ENCODE results near the gene PPP1R14B. TPM values are rescaled to one million over a fixed set of nuclear protein-coding genes. Genes with fewer than 3 reads are reported as not detected.
A peak's percentile ranks its signal among the peaks of the same experiment; 100 is the strongest.

PPP1R14B gene, protein sequence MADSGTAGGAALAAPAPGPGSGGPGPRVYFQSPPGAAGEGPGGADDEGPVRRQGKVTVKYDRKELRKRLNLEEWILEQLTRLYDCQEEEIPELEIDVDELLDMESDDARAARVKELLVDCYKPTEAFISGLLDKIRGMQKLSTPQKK
- 100 to 1,000 TPM; 238 to 242 TPM for total RNA-seq

DNA sequence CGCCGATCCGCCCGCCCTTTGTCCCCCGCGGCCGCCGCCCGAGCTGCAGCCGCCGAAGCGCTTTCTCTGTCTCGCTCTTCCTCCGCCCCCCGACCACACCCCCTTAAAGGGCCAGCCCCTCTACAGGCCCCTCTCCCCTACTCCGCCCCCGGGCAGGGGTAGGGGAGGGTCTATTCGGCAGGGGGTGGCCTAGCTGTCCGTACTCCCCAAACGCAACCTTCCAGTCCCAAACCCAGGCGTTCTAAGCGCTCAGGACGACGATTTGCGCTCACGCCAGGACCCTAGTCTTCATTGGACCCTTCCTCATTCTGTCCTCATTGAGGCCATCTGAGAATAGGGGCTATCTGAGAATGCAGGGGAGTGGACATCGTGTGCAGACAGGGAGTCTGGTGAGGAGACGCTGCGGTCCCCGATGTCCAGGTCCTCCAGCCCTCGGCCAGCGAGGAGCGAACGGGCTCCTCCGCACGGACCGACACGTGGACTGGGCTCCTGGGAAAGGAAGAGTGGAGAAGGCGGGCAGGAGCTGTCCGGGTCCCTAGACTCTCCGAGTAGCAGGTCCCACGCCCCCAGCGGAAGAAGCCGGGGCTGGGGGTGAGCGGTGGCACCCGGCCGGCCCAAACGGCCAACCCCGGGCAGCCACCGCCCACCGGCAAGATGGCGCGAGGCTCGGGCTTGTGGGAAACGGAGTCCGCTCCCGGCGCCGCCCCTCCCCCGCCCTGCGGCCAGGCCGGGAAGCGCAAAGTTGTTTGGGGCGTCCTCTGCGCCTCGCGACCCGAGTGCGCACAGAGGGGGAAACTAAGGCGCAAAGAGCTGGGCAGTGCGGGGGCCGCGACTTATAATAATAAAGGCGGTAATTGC is at the start of gene PPP1R14B:
Gene PPP1R14B, minus strand, starts transcription at position 73 of the 858 bp plus-strand sequence. CDS start 270 bp downstream, outside the sequence.
- intact Hi-C loops (cut with micrococcal nuclease): loop anchor here (1.0 to 10.0 kb wide), 3 partner anchors 23 to 868 kb away; partner anchors contain the start of genes TM7SF2 and ZNHIT2
- Mint-ChIP-seq H3K9me3 (no peaks in the 10 kb centered on the region), H3K27ac (peak within 1 kb of the TSS; percentile 90), H3K4me3 (peak within 1 kb of the TSS; percentile 91), H3K27me3 (no peaks in the 10 kb centered on the region), H3K4me1 (ENCODE audit: low read depth) (peaks cover 36% of the 10 kb centered on the region), H3K36me3 (peaks cover 10% of the 10 kb centered on the region)
- POLR2A ChIA-PET: interaction anchor here (0.6 to 3.0 kb wide), 11 partner anchors 13 to 1365 kb away, joined by 3 to 22 read pairs (median 6); partner anchors contain the start of genes BAD, CCDC88B, ESRRA and FERMT3
- CTCF ChIA-PET: interaction anchor here (0.6 to 5.0 kb wide), 8 partner anchors 16 to 85 kb away, joined by 3 to 28 read pairs (median 5); partner anchors contain the start of genes CATSPERZ and ESRRA
- peak; percentile 88 for DNase-seq

DNA sequence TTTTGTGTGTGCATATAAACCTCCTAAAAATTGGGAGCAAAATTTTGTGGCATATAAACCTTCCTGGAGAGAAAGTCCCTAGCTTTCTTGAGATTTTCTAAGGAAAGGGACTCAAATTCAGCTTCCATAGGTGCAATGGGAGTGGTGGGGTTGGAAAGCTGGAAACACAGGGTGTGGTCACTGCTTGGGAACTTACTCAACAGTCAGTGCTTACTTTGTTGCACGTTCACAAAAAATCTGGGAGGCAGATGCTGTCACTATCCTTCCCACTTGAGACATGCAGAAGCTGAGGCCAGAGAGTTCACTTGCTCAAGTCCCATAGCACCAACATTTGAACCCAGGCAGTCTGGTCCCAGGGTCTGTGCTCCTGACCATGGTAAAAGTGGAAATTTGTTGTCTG is 49.5 kb upstream of the PPP1R14B start:
- Mint-ChIP-seq H3K9me3 (no peaks in the 10 kb centered on the region), H3K27ac (no peak overlapping the region), H3K36me3 (no peaks in the 10 kb centered on the region), H3K4me1 (ENCODE audit: low read depth) (peaks cover 22% of the 10 kb centered on the region), H3K27me3 (peaks cover 74% of the 10 kb centered on the region), H3K4me3 (no peak overlapping the region)
- ChIA-PET POLR2A (no interaction called here), CTCF (no interaction called here)
- intact Hi-C loops (cut with micrococcal nuclease): no loop called here
- no peak for DNase-seq

DNA sequence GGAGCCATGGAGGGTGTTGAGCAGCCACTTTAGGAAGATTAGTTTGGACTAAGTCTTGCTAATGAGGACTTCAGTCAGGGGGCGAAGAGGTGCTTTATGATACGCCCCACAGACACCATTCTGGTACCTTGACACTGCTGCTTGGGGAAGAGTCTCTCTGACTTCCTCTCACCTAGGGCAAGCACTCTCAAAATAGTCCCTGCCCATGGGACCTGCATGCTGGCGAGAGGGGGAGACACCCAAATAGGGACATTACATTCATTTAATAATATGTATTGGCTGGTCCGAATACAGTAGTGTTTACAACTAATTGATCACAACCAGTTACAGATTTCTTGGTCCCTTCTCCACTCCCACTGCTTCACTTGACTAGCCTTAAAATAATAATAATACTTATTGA is 49.0 kb upstream of the PPP1R14B start:
- intact Hi-C loops (cut with micrococcal nuclease): no loop called here
- no peak overlapping the region for H3K27ac Mint-ChIP-seq
- H3K27me3 Mint-ChIP-seq: peaks cover 76% of the 10 kb centered on the region
- CTCF ChIA-PET: interaction anchor here (0.9 to 7.9 kb wide), 2 partner anchors 7 to 24 kb away, joined by 3 to 74 read pairs; partner anchors contain the start of genes CATSPERZ and ESRRA
- H3K9me3 Mint-ChIP-seq: no peaks in the 10 kb centered on the region
- POLR2A ChIA-PET: no interaction called here
- peaks cover 20% of the 10 kb centered on the region for H3K4me1 Mint-ChIP-seq (ENCODE audit: low read depth)
- H3K4me3 Mint-ChIP-seq: no peak overlapping the region
- no peak for DNase-seq
- no peaks in the 10 kb centered on the region for H3K36me3 Mint-ChIP-seq

DNA sequence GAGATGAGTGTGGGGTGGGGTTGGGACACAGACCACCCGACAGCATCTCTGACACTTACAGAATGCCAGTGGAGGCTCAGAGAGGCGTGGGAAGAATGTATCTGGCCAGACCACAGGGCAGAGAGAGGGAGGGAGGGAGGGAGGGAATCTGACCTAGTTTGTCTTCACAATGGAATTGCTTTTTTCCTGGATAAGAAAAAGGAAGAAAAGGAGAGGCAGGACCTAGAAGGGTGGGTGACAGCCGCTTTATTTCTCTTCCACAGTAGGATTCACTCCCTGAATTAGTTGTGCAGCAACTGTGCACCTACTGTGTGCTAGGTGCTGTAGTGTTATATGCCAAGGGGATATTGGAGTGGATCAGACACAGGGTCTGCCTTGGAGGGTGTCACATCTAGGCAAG is 48.0 kb upstream of the PPP1R14B start:
- POLR2A ChIA-PET: no interaction called here
- H3K9me3 Mint-ChIP-seq: no peaks in the 10 kb centered on the region
- intact Hi-C loops (cut with micrococcal nuclease): no loop called here

DNA sequence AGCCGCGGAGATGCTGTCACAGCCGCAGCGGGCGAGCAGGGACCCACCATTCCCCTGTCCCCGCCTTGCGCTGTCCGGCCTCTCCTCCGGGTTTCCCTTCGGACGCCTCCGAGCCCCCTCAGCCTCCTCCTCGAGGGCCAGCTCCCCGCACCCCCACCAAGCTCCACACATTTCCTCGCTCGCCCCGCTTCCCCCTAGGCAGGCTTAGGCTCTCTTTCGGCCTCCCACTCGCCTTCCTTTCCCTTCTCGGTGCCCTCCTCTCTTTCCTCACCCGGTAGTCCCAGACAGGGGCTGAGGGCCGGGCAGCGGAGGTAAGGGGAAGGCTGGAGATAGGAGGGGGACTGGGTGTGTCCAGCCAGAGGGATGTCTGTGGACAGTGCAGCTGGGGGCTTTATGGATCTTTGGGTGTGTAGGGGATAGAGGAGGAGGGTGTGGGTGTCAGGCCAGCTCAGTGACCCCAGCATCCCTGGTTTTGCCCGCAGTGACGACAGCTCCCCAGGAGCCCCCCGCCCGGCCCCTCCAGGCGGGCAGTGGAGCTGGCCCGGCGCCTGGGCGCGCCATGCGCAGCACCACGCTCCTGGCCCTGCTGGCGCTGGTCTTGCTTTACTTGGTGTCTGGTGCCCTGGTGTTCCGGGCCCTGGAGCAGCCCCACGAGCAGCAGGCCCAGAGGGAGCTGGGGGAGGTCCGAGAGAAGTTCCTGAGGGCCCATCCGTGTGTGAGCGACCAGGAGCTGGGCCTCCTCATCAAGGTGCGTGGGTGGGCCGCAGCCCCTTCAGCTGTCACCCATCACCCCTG is 45.9 kb upstream of the PPP1R14B start:
- Mint-ChIP-seq H3K27ac (no peak overlapping the region), H3K4me3 (no peak overlapping the region), H3K9me3 (no peaks in the 10 kb centered on the region), H3K27me3 (peaks cover 54% of the 10 kb centered on the region), H3K36me3 (no peaks in the 10 kb centered on the region), H3K4me1 (ENCODE audit: low read depth) (peaks cover 10% of the 10 kb centered on the region)
- CTCF ChIA-PET: interaction anchor here (1.4 to 7.9 kb wide), 2 partner anchors 10 to 39 kb away, joined by 3 to 74 read pairs; partner anchors contain the start of genes CATSPERZ and ESRRA
- no peak for DNase-seq
- POLR2A ChIA-PET: interaction anchor here (0.8 to 1.1 kb wide), 2 partner anchors 12 to 485 kb away, joined by 4 to 5 read pairs; partner anchors contain the start of gene ESRRA
- intact Hi-C loops (cut with micrococcal nuclease): no loop called here

More for the DNA sequence above, 48.0 kb upstream of the PPP1R14B start:
- no peak for DNase-seq
- CTCF ChIA-PET: interaction anchor here (0.9 to 7.9 kb wide), 2 partner anchors 8 to 23 kb away, joined by 3 to 74 read pairs; partner anchors contain the start of genes CATSPERZ and ESRRA
- H3K4me3 Mint-ChIP-seq: no peak overlapping the region
- H3K27me3 Mint-ChIP-seq: peaks cover 73% of the 10 kb centered on the region
- no peaks in the 10 kb centered on the region for H3K36me3 Mint-ChIP-seq
- H3K27ac Mint-ChIP-seq: no peak overlapping the region
- peaks cover 14% of the 10 kb centered on the region for H3K4me1 Mint-ChIP-seq (ENCODE audit: low read depth)

DNA sequence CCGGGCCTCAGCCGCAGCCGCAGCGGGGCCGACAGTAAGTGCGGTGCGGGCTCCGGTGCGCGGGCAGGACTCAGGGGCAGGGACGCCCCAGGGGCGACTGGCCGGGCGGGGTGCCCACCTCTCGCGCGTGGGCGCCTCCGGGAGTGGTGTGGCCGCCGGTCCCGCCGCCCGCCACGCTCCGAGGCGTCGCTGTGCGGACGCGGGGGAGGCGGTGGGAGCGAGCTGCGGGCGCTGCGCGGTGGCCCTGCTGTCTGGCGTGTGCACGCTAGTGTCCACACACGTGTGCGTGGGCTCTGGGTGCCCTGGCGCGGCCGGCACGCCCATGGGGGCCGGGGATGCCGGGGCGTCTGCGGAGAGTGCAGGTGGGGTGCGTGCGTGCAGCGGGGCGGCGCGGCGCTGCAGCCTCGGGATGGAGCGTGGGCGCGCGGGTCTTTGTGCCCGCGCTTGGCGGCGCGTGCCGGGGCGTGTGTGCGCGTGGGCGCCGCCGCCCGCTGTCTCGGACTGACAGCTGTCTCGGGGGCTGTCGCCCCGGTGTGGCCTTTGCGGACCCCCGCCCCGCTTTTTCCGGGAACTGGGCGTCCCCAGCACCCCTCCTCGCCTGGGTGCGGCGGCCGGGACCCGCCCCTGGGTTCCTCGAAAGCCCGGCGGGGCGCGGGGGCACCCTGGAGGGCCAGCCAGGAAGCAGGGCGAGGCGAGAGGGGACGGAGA is 45.2 kb upstream of the PPP1R14B start:
- POLR2A ChIA-PET: interaction anchor here (1.1 kb wide), 1 partner anchor 485 kb away, joined by 4 read pairs; no protein-coding TSS in a partner anchor
- no peak for DNase-seq
- H3K27ac Mint-ChIP-seq: no peak overlapping the region
- H3K4me3 Mint-ChIP-seq: no peak overlapping the region
- intact Hi-C loops (cut with micrococcal nuclease): no loop called here
- CTCF ChIA-PET: interaction anchor here (1.4 to 7.9 kb wide), 2 partner anchors 11 to 40 kb away, joined by 3 to 74 read pairs; partner anchors contain the start of genes CATSPERZ and ESRRA
- no peaks in the 10 kb centered on the region for H3K36me3 Mint-ChIP-seq
- H3K27me3 Mint-ChIP-seq: peaks cover 47% of the 10 kb centered on the region
- H3K4me1 Mint-ChIP-seq (ENCODE audit: low read depth): peaks cover 7% of the 10 kb centered on the region
- H3K9me3 Mint-ChIP-seq: no peaks in the 10 kb centered on the region

DNA sequence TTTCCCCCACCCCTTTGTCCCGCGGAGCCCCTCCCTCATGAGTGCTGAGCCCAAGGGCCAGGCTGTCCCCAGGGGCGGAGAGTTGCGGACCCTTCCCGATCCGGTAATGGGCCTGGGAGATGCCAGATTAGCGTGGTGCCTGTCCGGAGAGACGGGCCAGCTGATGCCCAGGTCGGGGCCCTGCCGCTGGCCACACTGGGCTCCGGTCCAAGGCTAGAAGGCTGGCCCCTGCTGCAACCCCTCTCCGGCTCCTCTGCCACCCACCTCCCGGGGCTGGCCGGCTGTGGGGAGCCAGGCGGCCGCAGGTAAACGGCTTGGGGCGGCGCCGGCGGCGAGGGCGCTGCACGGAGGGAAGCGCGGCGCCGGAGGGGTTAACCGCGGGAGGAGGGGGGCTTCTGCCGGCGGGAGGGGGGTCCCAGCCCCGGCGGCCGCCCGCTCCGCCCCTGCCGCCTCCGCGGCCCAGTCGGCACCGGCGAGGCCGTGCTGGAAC is 44.6 kb upstream of the PPP1R14B start, which contains the start of gene KCNK4:
Gene KCNK4, plus strand, starts transcription at position 41 of the 490 bp plus-strand sequence. CDS start 1,717 bp downstream, outside the sequence.
- intact Hi-C loops (cut with micrococcal nuclease): no loop called here
- POLR2A ChIA-PET: no interaction called here
- Mint-ChIP-seq H3K36me3 (no peaks in the 10 kb centered on the region), H3K4me1 (ENCODE audit: low read depth) (peaks cover 13% of the 10 kb centered on the region), H3K9me3 (no peaks in the 10 kb centered on the region), H3K27ac (no peak within 1 kb of the TSS), H3K4me3 (peak within 1 kb of the TSS; percentile 32), H3K27me3 (peaks cover 41% of the 10 kb centered on the region)
- no peak for DNase-seq
- CTCF ChIA-PET: interaction anchor here (7.9 kb wide), 1 partner anchor 12 kb away, joined by 74 read pairs; the partner anchor contains the start of genes CATSPERZ and ESRRA

DNA sequence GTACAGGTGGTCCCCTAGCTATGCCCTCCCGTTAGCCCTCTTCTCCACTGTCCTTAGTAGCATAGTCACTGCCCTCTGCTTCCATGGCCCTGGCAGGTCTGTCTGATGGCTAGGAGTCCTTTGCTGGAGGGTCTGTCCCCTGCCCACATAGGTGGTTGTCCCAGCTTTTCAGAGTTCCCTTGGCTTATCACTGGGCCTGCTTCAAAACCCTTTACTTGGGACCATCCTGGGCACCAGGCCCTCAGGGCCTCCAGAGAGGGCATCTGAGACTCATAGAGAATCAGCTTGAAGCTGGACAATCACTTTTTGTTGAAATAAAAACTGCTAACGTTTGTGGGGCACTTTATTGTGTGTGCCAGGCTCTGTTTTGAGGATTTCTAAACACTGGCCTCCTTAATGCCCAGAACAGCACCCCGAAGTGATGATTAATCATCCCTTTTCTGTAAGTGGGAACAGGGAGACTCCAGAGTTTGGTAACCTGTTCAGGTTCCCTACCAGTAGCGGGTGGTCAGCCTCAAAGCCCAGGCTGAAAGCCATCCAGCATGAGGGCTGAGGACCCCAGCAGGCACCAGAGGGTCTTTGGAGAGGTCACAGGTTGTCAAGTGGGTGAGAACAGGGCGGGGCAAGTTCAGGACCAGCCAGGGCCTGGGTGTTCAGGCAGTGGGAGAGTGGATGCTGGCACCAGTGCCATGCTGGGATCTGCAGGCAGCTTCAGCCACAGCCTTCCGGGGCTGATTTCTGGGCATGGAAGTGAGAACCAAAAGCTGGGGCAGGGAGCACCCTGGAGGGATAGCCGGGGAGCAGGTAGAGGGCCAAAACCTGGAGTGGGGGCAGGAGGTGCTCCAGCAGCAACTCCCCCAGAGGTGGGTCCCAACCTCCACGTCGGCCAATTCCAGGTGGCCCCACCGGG is 43.9 kb upstream of the PPP1R14B start:
- intact Hi-C loops (cut with micrococcal nuclease): no loop called here
- CTCF ChIA-PET: interaction anchor here (1.3 to 7.9 kb wide), 2 partner anchors 12 to 86 kb away, joined by 3 to 74 read pairs; partner anchors contain the start of genes CATSPERZ and ESRRA
- POLR2A ChIA-PET: no interaction called here

DNA sequence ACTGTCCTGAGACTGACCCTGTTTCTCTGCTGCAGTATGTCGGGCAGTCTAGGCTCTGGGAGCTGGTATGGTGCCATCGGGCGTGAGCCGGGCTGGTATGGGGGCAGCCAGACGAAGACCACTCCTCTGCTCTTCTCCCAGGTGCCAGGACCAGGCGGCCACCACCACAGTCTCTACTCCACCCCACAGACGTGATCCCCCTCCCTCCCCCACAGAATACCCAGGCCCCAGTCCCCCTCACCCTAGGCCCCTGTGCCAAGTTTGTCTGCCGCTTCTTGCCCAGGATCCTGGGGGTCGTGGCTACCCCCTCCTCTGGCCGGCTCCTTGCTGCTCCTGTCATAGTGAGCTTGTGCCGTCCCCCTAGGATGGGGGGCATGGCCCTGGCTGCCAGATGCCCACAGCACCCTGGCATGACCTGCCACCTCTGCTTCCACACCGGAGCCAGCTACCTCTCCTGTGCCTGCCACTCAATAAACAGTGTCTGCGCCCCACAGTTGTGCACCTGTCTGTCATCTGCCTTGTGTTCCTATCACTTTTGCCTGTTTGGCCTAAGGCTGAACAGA is 42.3 kb upstream of the PPP1R14B start:
- ChIA-PET CTCF (interaction anchor here (7.9 kb wide), 1 partner anchor 14 kb away, joined by 74 read pairs; the partner anchor contains the start of genes CATSPERZ and ESRRA), POLR2A (no interaction called here)
- Mint-ChIP-seq H3K4me1 (ENCODE audit: low read depth) (peaks cover 16% of the 10 kb centered on the region), H3K27me3 (peaks cover 23% of the 10 kb centered on the region), H3K36me3 (no peaks in the 10 kb centered on the region), H3K9me3 (no peaks in the 10 kb centered on the region), H3K27ac (no peak overlapping the region), H3K4me3 (no peak overlapping the region)
- no peak for DNase-seq
- intact Hi-C loops (cut with micrococcal nuclease): no loop called here

More for the DNA sequence above, 43.9 kb upstream of the PPP1R14B start:
- Mint-ChIP-seq H3K27me3 (peaks cover 35% of the 10 kb centered on the region), H3K36me3 (no peaks in the 10 kb centered on the region), H3K4me1 (ENCODE audit: low read depth) (peaks cover 16% of the 10 kb centered on the region), H3K9me3 (no peaks in the 10 kb centered on the region), H3K27ac (no peak overlapping the region), H3K4me3 (peak overlapping the region; percentile 32)
- no peak for DNase-seq

DNA sequence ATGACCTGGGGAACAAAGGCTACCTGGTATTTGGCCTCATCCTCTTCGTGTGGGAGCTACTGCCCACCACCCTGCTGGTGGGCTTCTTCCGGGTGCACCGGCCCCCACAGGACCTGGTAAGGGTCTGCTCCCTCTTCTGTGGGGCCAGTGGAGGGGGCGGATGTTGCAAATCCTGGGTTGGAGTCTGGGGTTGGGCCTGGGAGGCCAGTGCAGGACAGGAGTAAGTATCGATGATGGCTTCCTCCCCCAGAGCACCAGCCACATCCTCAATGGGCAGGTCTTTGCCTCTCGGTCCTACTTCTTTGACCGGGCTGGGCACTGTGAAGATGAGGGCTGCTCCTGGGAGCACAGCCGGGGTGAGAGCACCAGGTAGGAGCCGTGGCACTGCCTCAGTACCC is 41.6 kb upstream of the PPP1R14B start:
- POLR2A ChIA-PET: no interaction called here
- Mint-ChIP-seq H3K9me3 (no peaks in the 10 kb centered on the region), H3K27me3 (peaks cover 17% of the 10 kb centered on the region), H3K4me1 (ENCODE audit: low read depth) (peaks cover 17% of the 10 kb centered on the region), H3K36me3 (no peaks in the 10 kb centered on the region), H3K4me3 (no peak overlapping the region), H3K27ac (no peak overlapping the region)
- no peak for DNase-seq
- intact Hi-C loops (cut with micrococcal nuclease): no loop called here
- CTCF ChIA-PET: interaction anchor here (7.9 kb wide), 1 partner anchor 15 kb away, joined by 74 read pairs; the partner anchor contains the start of genes CATSPERZ and ESRRA

Data from activated CD4-positive, alpha-beta memory T cell treated with anti-CD3 and anti-CD28 coated beads for 36 hours (primary cell).